ENCODE measurements around the gene ACTL9. TPM values are rescaled to one million over a fixed set of nuclear protein-coding genes. Genes with fewer than 3 reads are reported as not detected.

ACTL9 gene
- total and polyA plus RNA-seq, 2 experiments from 2014 or later: not detected

GRCh38 chr19:8686549-8686948 lies 12.0 kb downstream of the ACTL9 start:
- Mint-ChIP-seq H3K4me1 (no peaks in the 10 kb centered on the region), H3K36me3 (ENCODE audit: low read depth) (peaks cover 42% of the 10 kb centered on the region), H3K4me3 (no peak overlapping the region), H3K27ac (no peak overlapping the region), H3K9me3 (peaks cover 94% of the 10 kb centered on the region), H3K27me3 (ENCODE audit: insufficient read depth, low read depth, poor library complexity) (peaks cover 8% of the 10 kb centered on the region)
- H3K9me2 ChIP-seq (ENCODE audit: insufficient read depth): no peaks in the 10 kb centered on the region
- no peaks in the 10 kb centered on the region for H3K4me1 ChIP-seq (ENCODE audit: insufficient read depth)
- DNase-seq (ENCODE audit: low spot score): no peak
- H4K20me1 ChIP-seq (replicated peaks; ENCODE audit: insufficient read depth): no peaks in the 10 kb centered on the region
- no peaks in the 10 kb centered on the region for H3K79me2 ChIP-seq (replicated peaks; ENCODE audit: insufficient read depth)
- ATAC-seq: no peak
- H3K36me3 ChIP-seq (ENCODE audit: insufficient read depth): no peaks in the 10 kb centered on the region
- H3F3A ChIP-seq (replicated peaks; ENCODE audit: low read depth): no peaks in the 10 kb centered on the region
- no peaks in the 10 kb centered on the region for H3K27me3 ChIP-seq (ENCODE audit: insufficient read depth)
- no peak overlapping the region for H3K27ac ChIP-seq (ENCODE audit: low read depth)
- H3K4me2 ChIP-seq: no peak overlapping the region
- H3K4me3 ChIP-seq: no peak overlapping the region
- H2AFZ ChIP-seq: no peak overlapping the region
- no peak for TF ChIP-seq EZH2 (IDR thresholded peaks at IDR 0.05; ENCODE audit: low read depth, unreplicated experiment)
- TF ChIP-seq CREB1 (CRISPR knock-in tag; IDR thresholded peaks at IDR 0.05; ENCODE audit: low read depth): no peak
- TF ChIP-seq NANOG (IDR thresholded peaks at IDR 0.05; ENCODE audit: borderline replicate concordance): no peak
- TF ChIP-seq ZNF114 (CRISPR knock-in tag; IDR thresholded peaks at IDR 0.05): no peak
- no peak for TF ChIP-seq REST (IDR thresholded peaks at IDR 0.05; ENCODE audit: unreplicated experiment)
- TF ChIP-seq EZH2phosphoT487 (IDR thresholded peaks at IDR 0.05; ENCODE audit: unreplicated experiment): no peak
- no peak for TF ChIP-seq ZNF331 (CRISPR knock-in tag; IDR thresholded peaks at IDR 0.05; ENCODE audit: low read depth)
- TF ChIP-seq POLR2AphosphoS5 (IDR thresholded peaks at IDR 0.05; ENCODE audit: low read depth): no peak

- Histone ChIP-seq H3K4me3 (no peak overlapping the region), H3K9me2 (ENCODE audit: insufficient read depth) (no peaks in the 10 kb centered on the region), H2AFZ (no peak overlapping the region), H3F3A (replicated peaks; ENCODE audit: low read depth) (no peaks in the 10 kb centered on the region), H3K4me2 (no peak overlapping the region), H3K36me3 (ENCODE audit: insufficient read depth) (no peaks in the 10 kb centered on the region), H3K79me2 (replicated peaks; ENCODE audit: insufficient read depth) (no peaks in the 10 kb centered on the region), H3K4me1 (ENCODE audit: insufficient read depth) (no peaks in the 10 kb centered on the region), H3K27ac (ENCODE audit: low read depth) (no peak overlapping the region), H3K27me3 (ENCODE audit: insufficient read depth) (no peaks in the 10 kb centered on the region), H4K20me1 (replicated peaks; ENCODE audit: insufficient read depth) (no peaks in the 10 kb centered on the region)
- no peak for DNase-seq (ENCODE audit: low spot score)
- peaks cover 44% of the 10 kb centered on the region for H3K36me3 Mint-ChIP-seq (ENCODE audit: low read depth)
- no peak overlapping the region for H3K27ac Mint-ChIP-seq
- H3K27me3 Mint-ChIP-seq (ENCODE audit: insufficient read depth, low read depth, poor library complexity): peaks cover 8% of the 10 kb centered on the region
- peaks cover 96% of the 10 kb centered on the region for H3K9me3 Mint-ChIP-seq
- no peak for ATAC-seq
- no peak overlapping the region for H3K4me3 Mint-ChIP-seq
- H3K4me1 Mint-ChIP-seq: no peaks in the 10 kb centered on the region
- no peak for TF ChIP-seq STAT1 (IDR thresholded peaks at IDR 0.05; ENCODE audit: unreplicated experiment)
- no peak for TF ChIP-seq REST (IDR thresholded peaks at IDR 0.05; ENCODE audit: unreplicated experiment)
- TF ChIP-seq NANOG (IDR thresholded peaks at IDR 0.05; ENCODE audit: borderline replicate concordance): no peak
- TF ChIP-seq ZNF114 (CRISPR knock-in tag; IDR thresholded peaks at IDR 0.05): no peak
Measured at GRCh38 chr19:8684001-8684902, 14.3 kb downstream of the ACTL9 start.
